ENCODE results near the gene CENPX. TPM values are rescaled to one million over a fixed set of nuclear protein-coding genes. Genes with fewer than 3 reads are reported as not detected.

Gene CENPX
- total RNA-seq, 2 experiments from 2014 or later, result 52.7 to 54.7 TPM

- POLR2A ChIA-PET, result interaction anchor here (0.7 to 5.1 kb wide), 14 partner anchors 13 to 496 kb away, joined by 3 to 41 read pairs (median 4); partner anchors contain the start of genes ARHGDIA, DCXR, FASN and FOXK2
- Mint-ChIP-seq H3K4me3 (peak overlapping the region; percentile 82), H3K27ac (peak overlapping the region; percentile 35), H3K27me3 (no peaks in the 10 kb centered on the region), H3K4me1 (peaks cover 39% of the 10 kb centered on the region), H3K36me3 (ENCODE audit: low read depth) (peaks cover 14% of the 10 kb centered on the region), H3K9me3 (no peaks in the 10 kb centered on the region)
- DNase-seq, result no peak
- CTCF ChIA-PET, result interaction anchor here (0.8 to 4.3 kb wide), 6 partner anchors 14 to 153 kb away, joined by 3 to 73 read pairs (median 6); partner anchors contain the start of genes ASPSCR1, DCXR, FASN and NOTUM
Observed at GRCh38 chr17:82023447-82024241, 966 bp upstream of the CENPX start.

DNA sequence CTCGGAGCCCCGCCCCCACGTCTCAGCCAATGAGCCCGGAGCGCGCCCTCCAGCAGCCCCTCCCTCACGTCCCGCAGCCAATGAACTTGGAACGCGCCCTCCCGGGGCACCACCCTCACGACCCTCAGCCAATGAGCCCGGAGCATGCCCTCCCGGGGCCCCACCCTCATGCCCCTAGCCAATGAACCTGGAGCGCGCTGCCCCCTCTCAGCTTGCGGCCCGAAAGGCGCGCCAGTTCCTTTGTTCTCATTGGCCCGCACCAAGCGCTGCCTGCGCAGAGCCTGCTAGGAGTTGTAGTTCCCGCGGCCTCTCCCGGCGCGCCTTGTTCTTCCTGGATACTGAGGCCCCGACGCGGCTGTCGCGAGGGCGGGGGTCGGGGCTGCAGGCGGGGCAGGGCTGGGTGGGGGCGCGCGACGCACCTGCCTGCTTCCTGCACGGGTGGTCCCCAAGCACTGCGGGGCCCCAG, 336 bp upstream of the CENPX start, which contains the start of gene LRRC45:
Gene LRRC45, plus strand, starts transcription at position 325 of the 466 bp plus-strand sequence. CDS start 339 bp downstream, outside the sequence.
- peaks cover 42% of the 10 kb centered on the region for H3K4me1 Mint-ChIP-seq
- peaks cover 17% of the 10 kb centered on the region for H3K36me3 Mint-ChIP-seq (ENCODE audit: low read depth)
- POLR2A ChIA-PET, result interaction anchor here (0.6 to 5.1 kb wide), 17 partner anchors 8 to 496 kb away, joined by 3 to 41 read pairs (median 4); partner anchors contain the start of genes ARHGDIA, DCXR, FASN and FOXK2
- H3K4me3 Mint-ChIP-seq, result peak within 1 kb of the TSS; percentile 82
- CTCF ChIA-PET, result interaction anchor here (0.8 to 4.3 kb wide), 7 partner anchors 15 to 183 kb away, joined by 3 to 73 read pairs (median 5); partner anchors contain the start of genes ASPSCR1, DCXR, FASN and NOTUM
- peak; percentile 100 for DNase-seq
- peak within 1 kb of the TSS; percentile 60 for H3K27ac Mint-ChIP-seq
- H3K9me3 Mint-ChIP-seq, result no peaks in the 10 kb centered on the region
- H3K27me3 Mint-ChIP-seq, result no peaks in the 10 kb centered on the region

- H3K36me3 Mint-ChIP-seq (ENCODE audit: low read depth), result peaks cover 12% of the 10 kb centered on the region
- no peak for DNase-seq
- ChIA-PET POLR2A (interaction anchor here (1.6 to 5.1 kb wide), 7 partner anchors 9 to 319 kb away, joined by 4 to 41 read pairs (median 15); partner anchors contain the start of genes ARHGDIA, DCXR, FASN and MRPL12), CTCF (interaction anchor here (1.1 to 4.3 kb wide), 5 partner anchors 14 to 184 kb away, joined by 3 to 73 read pairs (median 5); partner anchors contain the start of genes DCXR and NOTUM)
- peaks cover 33% of the 10 kb centered on the region for H3K4me1 Mint-ChIP-seq
- no peaks in the 10 kb centered on the region for H3K9me3 Mint-ChIP-seq
- no peaks in the 10 kb centered on the region for H3K27me3 Mint-ChIP-seq
- peak overlapping the region; percentile 60 for H3K27ac Mint-ChIP-seq
- H3K4me3 Mint-ChIP-seq, result peak overlapping the region; percentile 81
Observed at GRCh38 chr17:82021900-82022309, 773 bp downstream of the CENPX start.

GRCh38 chr17:82021107-82021899, 1.4 kb downstream of the CENPX start:
- H3K27ac Mint-ChIP-seq, result peak overlapping the region; percentile 60
- peaks cover 33% of the 10 kb centered on the region for H3K4me1 Mint-ChIP-seq
- H3K36me3 Mint-ChIP-seq (ENCODE audit: low read depth), result peaks cover 12% of the 10 kb centered on the region
- H3K27me3 Mint-ChIP-seq, result no peaks in the 10 kb centered on the region
- ChIA-PET POLR2A (interaction anchor here (0.6 to 5.1 kb wide), 7 partner anchors 10 to 319 kb away, joined by 3 to 41 read pairs (median 15); partner anchors contain the start of genes DCXR, FASN, MRPL12 and NOTUM), CTCF (interaction anchor here (0.8 to 4.3 kb wide), 9 partner anchors 9 to 131 kb away, joined by 3 to 73 read pairs (median 4); partner anchors contain the start of genes DCXR and NOTUM)
- no peaks in the 10 kb centered on the region for H3K9me3 Mint-ChIP-seq
- H3K4me3 Mint-ChIP-seq, result peak overlapping the region; percentile 81
- DNase-seq, result peak; percentile 69

DNA sequence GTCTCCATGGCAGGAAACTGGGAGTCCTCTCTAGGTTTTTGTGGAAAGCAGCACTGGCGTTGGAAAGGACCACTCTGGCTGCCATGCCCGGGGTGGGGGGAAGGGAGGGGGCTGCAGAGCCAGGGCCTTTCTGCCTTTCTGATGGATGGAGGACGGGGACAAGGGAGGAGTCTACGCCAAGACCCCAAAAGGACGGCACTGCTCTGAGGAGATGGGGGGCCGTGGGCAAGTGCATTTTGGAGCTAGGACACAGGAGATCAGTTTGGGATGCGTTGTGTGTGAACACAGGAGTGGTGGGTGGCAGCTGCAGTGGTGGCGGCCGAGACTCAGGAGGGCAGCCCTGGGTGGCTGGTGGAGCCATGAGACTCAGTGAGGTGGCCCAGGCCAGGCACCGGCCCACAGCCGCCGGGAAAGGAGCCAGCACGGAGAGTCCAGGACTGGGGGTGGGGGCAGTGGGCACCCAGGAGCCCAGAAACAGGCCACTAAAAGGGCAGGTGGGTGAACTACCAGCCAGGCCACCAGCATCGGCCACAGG, 2.0 kb downstream of the CENPX start:
- CTCF ChIA-PET, result interaction anchor here (0.7 to 4.3 kb wide), 14 partner anchors 9 to 385 kb away, joined by 3 to 73 read pairs (median 4); partner anchors contain the start of genes ASPSCR1, DCXR, MAFG and NOTUM
- no peak overlapping the region for H3K27ac Mint-ChIP-seq
- H3K9me3 Mint-ChIP-seq, result no peaks in the 10 kb centered on the region
- no peaks in the 10 kb centered on the region for H3K27me3 Mint-ChIP-seq
- no peak overlapping the region for H3K4me3 Mint-ChIP-seq
- H3K4me1 Mint-ChIP-seq, result peaks cover 28% of the 10 kb centered on the region
- H3K36me3 Mint-ChIP-seq (ENCODE audit: low read depth), result peaks cover 7% of the 10 kb centered on the region
- DNase-seq, result no peak
- POLR2A ChIA-PET, result interaction anchor here (0.6 to 5.1 kb wide), 6 partner anchors 9 to 318 kb away, joined by 3 to 41 read pairs (median 10); partner anchors contain the start of genes DCXR, MRPL12, NOTUM and RAC3

DNA sequence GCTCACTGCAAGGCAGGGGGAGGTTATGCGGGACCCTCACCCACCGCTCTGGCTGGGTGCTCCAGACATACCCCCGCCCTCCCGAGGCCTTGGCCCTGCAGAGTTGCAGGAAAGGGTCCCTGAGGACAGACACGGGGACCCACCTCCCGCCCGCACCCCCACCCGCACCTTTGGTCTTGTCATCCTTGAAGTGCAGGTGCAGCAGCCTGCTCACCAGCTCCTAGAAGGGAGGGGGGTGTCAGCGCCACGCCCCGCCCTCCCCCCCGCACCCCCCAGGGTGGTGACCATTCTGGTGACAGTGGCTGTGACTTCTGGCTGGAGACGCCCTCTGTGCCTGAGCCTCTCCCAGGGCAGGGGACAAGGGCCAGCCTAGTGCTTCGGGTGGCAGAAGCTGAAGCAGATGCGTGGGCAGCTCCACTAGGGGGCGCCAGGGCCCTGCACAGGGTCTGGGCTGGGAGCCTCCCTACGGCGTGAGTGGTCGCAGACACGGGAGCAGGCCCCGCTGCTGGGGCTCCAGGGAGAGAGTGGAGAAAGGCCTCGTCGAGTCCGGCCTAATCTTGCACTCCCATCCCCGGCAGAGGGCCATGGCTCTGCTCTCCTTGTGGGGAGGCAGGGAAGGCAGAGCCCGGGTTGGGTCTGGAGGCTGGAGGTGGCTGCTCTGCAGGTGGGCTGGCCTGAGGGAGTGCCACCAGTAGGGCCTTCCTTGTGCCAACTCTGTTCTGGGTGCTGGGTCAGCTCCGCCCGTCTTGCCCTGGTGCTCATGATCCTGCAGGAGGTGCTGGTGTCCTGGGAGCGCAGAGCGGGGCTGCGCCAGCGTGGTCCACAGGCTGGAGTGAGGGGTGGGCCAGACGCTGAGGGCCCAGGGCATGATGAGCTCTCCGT, 2.7 kb downstream of the CENPX start:
- DNase-seq, result peak; percentile 73
- Mint-ChIP-seq H3K4me3 (no peak overlapping the region), H3K9me3 (no peaks in the 10 kb centered on the region), H3K27ac (no peak overlapping the region), H3K27me3 (no peaks in the 10 kb centered on the region), H3K36me3 (ENCODE audit: low read depth) (peaks cover 7% of the 10 kb centered on the region), H3K4me1 (peaks cover 28% of the 10 kb centered on the region)
- ChIA-PET CTCF (interaction anchor here (0.5 to 4.3 kb wide), 20 partner anchors 10 to 384 kb away, joined by 3 to 73 read pairs (median 4); partner anchors contain the start of genes ARL16, ASPSCR1, DCXR and HGS), POLR2A (interaction anchor here (1.2 to 5.1 kb wide), 4 partner anchors 10 to 317 kb away, joined by 4 to 41 read pairs (median 18); partner anchors contain the start of genes DCXR, MRPL12 and NOTUM)

GRCh38 chr17:82018989-82019689, 3.5 kb downstream of the CENPX start:
- no peak overlapping the region for H3K4me3 Mint-ChIP-seq
- H3K9me3 Mint-ChIP-seq, result no peaks in the 10 kb centered on the region
- DNase-seq, result no peak
- no peaks in the 10 kb centered on the region for H3K27me3 Mint-ChIP-seq
- H3K4me1 Mint-ChIP-seq, result peaks cover 24% of the 10 kb centered on the region
- H3K27ac Mint-ChIP-seq, result no peak overlapping the region
- ChIA-PET CTCF (interaction anchor here (0.5 to 4.3 kb wide), 19 partner anchors 10 to 384 kb away, joined by 3 to 73 read pairs (median 3); partner anchors contain the start of genes ARL16, ASPSCR1, DCXR and HGS), POLR2A (interaction anchor here (1.2 to 5.1 kb wide), 2 partner anchors 11 to 17 kb away, joined by 4 to 41 read pairs; partner anchors contain the start of gene DCXR)
- peaks cover 7% of the 10 kb centered on the region for H3K36me3 Mint-ChIP-seq (ENCODE audit: low read depth)

GRCh38 chr17:82018152-82018988, 4.3 kb downstream of the CENPX start:
- peaks cover 7% of the 10 kb centered on the region for H3K36me3 Mint-ChIP-seq (ENCODE audit: low read depth)
- no peak overlapping the region for H3K4me3 Mint-ChIP-seq
- peaks cover 19% of the 10 kb centered on the region for H3K4me1 Mint-ChIP-seq
- H3K27ac Mint-ChIP-seq, result no peak overlapping the region
- CTCF ChIA-PET, result interaction anchor here (1.0 to 3.0 kb wide), 4 partner anchors 12 to 40 kb away, joined by 3 to 16 read pairs (median 8); partner anchors contain the start of genes ASPSCR1 and DCXR
- POLR2A ChIA-PET, result no interaction called here
- DNase-seq, result no peak
- H3K9me3 Mint-ChIP-seq, result no peaks in the 10 kb centered on the region
- no peaks in the 10 kb centered on the region for H3K27me3 Mint-ChIP-seq

- peaks cover 7% of the 10 kb centered on the region for H3K36me3 Mint-ChIP-seq (ENCODE audit: low read depth)
- H3K4me3 Mint-ChIP-seq, result no peak overlapping the region
- no peak overlapping the region for H3K27ac Mint-ChIP-seq
- CTCF ChIA-PET, result interaction anchor here (1.2 kb wide), 1 partner anchor 58 kb away, joined by 5 read pairs; no protein-coding TSS in a partner anchor
- no peaks in the 10 kb centered on the region for H3K27me3 Mint-ChIP-seq
- no peaks in the 10 kb centered on the region for H3K9me3 Mint-ChIP-seq
- peaks cover 19% of the 10 kb centered on the region for H3K4me1 Mint-ChIP-seq
- no peak for DNase-seq
- POLR2A ChIA-PET, result no interaction called here
Observed at GRCh38 chr17:82017612-82018151, 5.0 kb downstream of the CENPX start.

All from activated CD4-positive, alpha-beta memory T cell treated with anti-CD3 and anti-CD28 coated beads, Interleukin-2, amount 10 ng/mL, durations not matched to agents 7 days and 5 days (primary cell).